HEK293 (cell line): ENCODE data around the gene ELMO1.

Experiments
- CTCF ChIA-PET: fragments of 350-600 bp; formaldehyde crosslinking; extraction: SDS; loops from one replicate; lab custom pipeline; 2021; ENCODE audit warnings: antibody characterized with exemption; lab: Yijun Ruan, JAX
- POLR2A ChIA-PET: fragments of 300-600 bp; formaldehyde crosslinking; extraction: SDS; loops from one replicate; lab custom pipeline; 2020; ENCODE audit warnings: antibody characterized with exemption, inconsistent platforms; lab: Yijun Ruan, JAX
- H3K27ac ChIP-seq: fragments of 200-500 bp; sonication (Bioruptor generic); 2 replicates; pipeline ENCODE4 v1.5.1; 2014; ENCODE audit warnings: low read depth, low read length, control low read depth, inconsistent platforms; ENCODE audit errors: extremely low read depth
- H3K36me3 ChIP-seq, 2 experiments: fragments of 200-500 bp in 1 of 2; sonication (Bioruptor generic) in 1 of 2; 1 replicate in 1 of 2; 2 replicates in 1 of 2; pipeline ENCODE4 v1.5.1; 2014 to 2017; ENCODE audit warnings: inconsistent platforms in 2 of 2, low read length in 2 of 2; ENCODE audit not compliant: control insufficient read depth in 2 of 2, insufficient read depth in 1 of 2
- H3K4me1 ChIP-seq: fragments of 200-500 bp; sonication (Bioruptor generic); 2 replicates; pipeline ENCODE4 v1.5.1; 2014; ENCODE audit warnings: mild to moderate bottlenecking, low read length, inconsistent platforms; ENCODE audit not compliant: control insufficient read depth, insufficient read depth
- H3K4me3 ChIP-seq: 2 replicates; pipeline ENCODE4 v1.5.1; 2011; ENCODE audit warnings: low read depth, mild to moderate bottlenecking, control low read depth, low read length, moderate library complexity
- H3K9me3 ChIP-seq: fragments of 200-500 bp; sonication (Bioruptor generic); 2 replicates; pipeline ENCODE4 v1.5.1; 2014; ENCODE audit warnings: low read depth, low read length, inconsistent platforms; ENCODE audit not compliant: control insufficient read depth, insufficient read depth
- HOXC10 ChIP-seq: sonication (generic); formaldehyde crosslinking; IDR thresholded peaks from 2 replicates; pipeline ENCODE4 v1.8.1; 2023; ENCODE audit warnings: mild to moderate bottlenecking, missing genetic modification reagents
- PATZ1 ChIP-seq: fragments of 450-650 bp; formaldehyde crosslinking; IDR thresholded peaks from 2 replicates; pipeline ENCODE4 v1.5.1; 2016; ENCODE audit warnings: missing biosample characterization, missing genetic modification characterization
- SP2 ChIP-seq: fragments of 450-650 bp; formaldehyde crosslinking; IDR thresholded peaks from 2 replicates; pipeline ENCODE4 v1.5.1; 2016; ENCODE audit warnings: missing biosample characterization, missing genetic modification characterization
- TSHZ1 ChIP-seq: fragments of 450-650 bp; formaldehyde crosslinking; IDR thresholded peaks from 2 replicates; pipeline ENCODE4 v1.5.1; 2016; ENCODE audit warnings: missing biosample characterization, missing genetic modification characterization, borderline replicate concordance
- ZNF132 ChIP-seq: fragments of 450-650 bp; formaldehyde crosslinking; IDR thresholded peaks from 2 replicates; pipeline ENCODE4 v1.5.1; 2017; ENCODE audit warnings: missing biosample characterization, missing genetic modification characterization, borderline replicate concordance
- ZNF48 ChIP-seq: fragments of 450-650 bp; formaldehyde crosslinking; IDR thresholded peaks from 2 replicates; pipeline ENCODE4 v1.5.1; 2016; ENCODE audit warnings: missing biosample characterization, missing genetic modification characterization
- ZNF518A ChIP-seq: fragments of 450-650 bp; formaldehyde crosslinking; conservative IDR thresholded peaks from 2 replicates; pipeline ENCODE4 v1.5.1; 2016; ENCODE audit warnings: low read depth, missing biosample characterization, missing genetic modification characterization
- ZNF530 ChIP-seq: fragments of 450-650 bp; formaldehyde crosslinking; IDR thresholded peaks from 2 replicates; pipeline ENCODE4 v1.5.1; 2016; ENCODE audit warnings: low read depth, missing biosample characterization, missing genetic modification characterization
- ZNF585B ChIP-seq: fragments of 450-650 bp; formaldehyde crosslinking; IDR thresholded peaks from 2 replicates; pipeline ENCODE4 v1.5.1; 2016; ENCODE audit warnings: missing biosample characterization, missing genetic modification characterization
- ZNF670 ChIP-seq: fragments of 450-650 bp; formaldehyde crosslinking; IDR thresholded peaks from 2 replicates; pipeline ENCODE4 v1.5.1; 2016; ENCODE audit warnings: missing biosample characterization, missing genetic modification characterization, low read depth
- ZNF677 ChIP-seq: fragments of 450-650 bp; IDR thresholded peaks from 2 replicates; pipeline ENCODE4 v1.5.0; 2018; ENCODE audit warnings: missing biosample characterization, mild to moderate bottlenecking, missing genetic modification characterization, moderate library complexity
- ZNF692 ChIP-seq: fragments of 450-650 bp; formaldehyde crosslinking; IDR thresholded peaks from 2 replicates; pipeline ENCODE4 v1.5.1; 2016; ENCODE audit warnings: missing biosample characterization, missing genetic modification characterization
- ZNF837 ChIP-seq: fragments of 450-650 bp; formaldehyde crosslinking; IDR thresholded peaks from 2 replicates; pipeline ENCODE4 v1.5.1; 2016; ENCODE audit warnings: missing biosample characterization, missing genetic modification characterization
- TF ChIP-seq, protein P1 (sequence below): fragments of 450-650 bp; formaldehyde crosslinking; IDR thresholded peaks from 2 replicates; pipeline ENCODE4 v1.5.1; 2017; ENCODE audit warnings: missing biosample characterization, missing genetic modification characterization

The ELMO1 gene

GRCh38 chr7:37430640-37431039 lies 18.0 kb downstream of the ELMO1 start:
- CTCF ChIA-PET = interaction anchor here (0.9 kb wide), 1 partner anchor 146 kb away, joined by 3 read pairs; no protein-coding TSS in a partner anchor
- Histone ChIP-seq H3K4me1 (no peaks in the 10 kb centered on the region), H3K36me3 (no peaks in the 10 kb centered on the region)
- TF ChIP-seq ZNF692 (no peak), ZNF677 (tag by site-specific recombination) (no peak), SP2 (tag by site-specific recombination) (no peak), ZNF670 (tag by site-specific recombination) (no peak), ZNF530 (no peak), ZNF837 (tag by site-specific recombination) (no peak), PATZ1 (tag by site-specific recombination) (no peak), ZNF585B (tag by site-specific recombination) (no peak), HOXC10 (no peak), ZNF132 (tag by site-specific recombination) (no peak), ZNF48 (no peak), TSHZ1 (tag by site-specific recombination) (no peak), ZNF518A (no peak)
- TF ChIP-seq, protein P1, sequence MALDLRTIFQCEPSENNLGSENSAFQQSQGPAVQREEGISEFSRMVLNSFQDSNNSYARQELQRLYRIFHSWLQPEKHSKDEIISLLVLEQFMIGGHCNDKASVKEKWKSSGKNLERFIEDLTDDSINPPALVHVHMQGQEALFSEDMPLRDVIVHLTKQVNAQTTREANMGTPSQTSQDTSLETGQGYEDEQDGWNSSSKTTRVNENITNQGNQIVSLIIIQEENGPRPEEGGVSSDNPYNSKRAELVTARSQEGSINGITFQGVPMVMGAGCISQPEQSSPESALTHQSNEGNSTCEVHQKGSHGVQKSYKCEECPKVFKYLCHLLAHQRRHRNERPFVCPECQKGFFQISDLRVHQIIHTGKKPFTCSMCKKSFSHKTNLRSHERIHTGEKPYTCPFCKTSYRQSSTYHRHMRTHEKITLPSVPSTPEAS (tag by site-specific recombination) = no peak
- TF ChIP-seq, all 188 proteins: peak for 0
- H3K4me3 ChIP-seq = no peak overlapping the region
- POLR2A ChIA-PET = no interaction called here
- H3K27ac ChIP-seq = no peak overlapping the region
- H3K9me3 ChIP-seq = no peaks in the 10 kb centered on the region
